LNCAP (cell line): Measurements from ENCODE around the gene FA2H.

Experiments used
- CTCF ChIP-seq: fragments of 450-650 bp; IDR thresholded peaks from 2 replicates; pipeline ENCODE4 v1.5.1; 2017; ENCODE audit warnings: mild to moderate bottlenecking

The FA2H gene

GRCh38 chr16:74745109-74745615, 29.5 kb downstream of the FA2H start:
- TF ChIP-seq CTCF: no peak

GRCh38 chr16:74744566-74744965, 30.1 kb downstream of the FA2H start:
- no peak for TF ChIP-seq CTCF

- no peak for TF ChIP-seq CTCF
Observed at GRCh38 chr16:74743668-74744299, 30.8 kb downstream of the FA2H start.

- no peak for TF ChIP-seq CTCF
Observed at GRCh38 chr16:74743045-74743667, 31.5 kb downstream of the FA2H start.

GRCh38 chr16:74742051-74742481, 32.6 kb downstream of the FA2H start:
- TF ChIP-seq CTCF: no peak

- no peak for TF ChIP-seq CTCF
Observed at GRCh38 chr16:74740795-74741304, 33.8 kb downstream of the FA2H start.

- no peak for TF ChIP-seq CTCF
Observed at GRCh38 chr16:74739275-74739674, 35.3 kb downstream of the FA2H start.
